K562 (cell line): ENCODE data around the gene DCUN1D3. TPM values are rescaled to one million over a fixed set of nuclear protein-coding genes. Genes with fewer than 3 reads are reported as not detected.

Source experiments
- EHMT2 ChIP-seq: fragments of 450-650 bp; IDR thresholded peaks from 2 replicates; pipeline ENCODE4 v1.6.1; 2018; ENCODE audit warnings: antibody characterized with exemption
- ESRRA ChIP-seq: fragments of 450-650 bp; IDR thresholded peaks from 2 replicates; pipeline ENCODE4 v1.6.1; 2014; ENCODE audit warnings: low read depth, mild to moderate bottlenecking, moderate library complexity, borderline replicate concordance
- GATAD2A ChIP-seq: fragments of 450-650 bp; IDR thresholded peaks from 2 replicates; pipeline ENCODE4 v1.6.1; 2017
- KLF13 ChIP-seq: fragments of 450-650 bp; IDR thresholded peaks from 2 replicates; pipeline ENCODE4 v1.6.1; 2016; ENCODE audit warnings: missing genetic modification characterization, low read depth, mild to moderate bottlenecking, missing compliant biosample characterization, moderate library complexity, borderline replicate concordance
- KLF6 ChIP-seq: fragments of 250-450 bp; sonication (Bioruptor Pico); IDR thresholded peaks from 2 replicates; pipeline ENCODE4 v1.4.0; 2020; ENCODE audit warnings: mild to moderate bottlenecking, moderate library complexity, borderline replicate concordance
- NFXL1 ChIP-seq: fragments of 450-650 bp; formaldehyde crosslinking; IDR thresholded peaks from 2 replicates; pipeline ENCODE4 v1.4.0; 2021; ENCODE audit warnings: mild to moderate bottlenecking
- SMC3 ChIP-seq: conservative IDR thresholded peaks from 2 replicates; pipeline ENCODE4 v1.6.1; 2011; ENCODE audit warnings: low read depth, low read length, improper control_type of control experiment; ENCODE audit not compliant: insufficient read depth
- SOX6 ChIP-seq: fragments of 450-650 bp; IDR thresholded peaks from 2 replicates; pipeline ENCODE4 v1.6.1; 2014; ENCODE audit warnings: mild to moderate bottlenecking
- ZNF408 ChIP-seq: fragments of 250-450 bp; sonication (Bioruptor Pico); IDR thresholded peaks from 2 replicates; pipeline ENCODE4 v1.4.0; 2020; ENCODE audit warnings: low read depth, mild to moderate bottlenecking, moderate library complexity
- ZNF561 ChIP-seq: fragments of 450-650 bp; formaldehyde crosslinking; conservative IDR thresholded peaks from 2 replicates; pipeline ENCODE4 v1.4.0; 2020; ENCODE audit warnings: mild to moderate bottlenecking, moderate library complexity
- ZNF583 ChIP-seq: fragments of 250-450 bp; sonication (Bioruptor Pico); IDR thresholded peaks from 2 replicates; pipeline ENCODE4 v1.4.0; 2020
- ZNF586 ChIP-seq: fragments of 450-650 bp; formaldehyde crosslinking; conservative IDR thresholded peaks from 2 replicates; pipeline ENCODE4 v1.4.0; 2020; ENCODE audit warnings: mild to moderate bottlenecking, moderate library complexity
- polyA plus RNA-seq, 8 experiments: library from polyadenylated mRNA; depleted of rRNA in 4 of 8; stranded (reverse) in 5 of 8; unstranded in 3 of 8; fragments of >200 nt; fragmentation: Nextera tagmentation in 2 of 8; fragmentation: Illumina TruSeq in 1 of 8; extraction: Ambion mirVana in 2 of 8; extraction: Trizol in 1 of 8; gene quantifications; 2 replicates each; pipeline versions ENCODE4 v1.2.1 to v1.2.3, GENCODE V29; 2011 to 2014; ENCODE audit warnings: inconsistent platforms in 1 of 8, missing spikeins in 1 of 8
- total RNA-seq, 7 experiments: library from RNA; depleted of rRNA in 6 of 7; stranded (reverse); fragments of >200 nt in 6 of 7; fragmentation: Illumina TruSeq in 2 of 7; extraction: Trizol in 2 of 7; gene quantifications; 2 replicates each; pipeline versions ENCODE4 v1.2.1 to v1.2.3, GENCODE V29; 2011 to 2021; ENCODE audit warnings: low replicate concordance in 1 of 7
- TF ChIP-seq, protein P1 (sequence below): fragments of 250-450 bp; sonication (Bioruptor Pico); IDR thresholded peaks from 2 replicates; pipeline ENCODE4 v1.4.0; 2020
- TF ChIP-seq, protein P2 (sequence below): fragments of 250-450 bp; sonication (Bioruptor Pico); IDR thresholded peaks from 2 replicates; pipeline ENCODE4 v1.8.0; 2022; ENCODE audit warnings: inconsistent platforms
- TF ChIP-seq, protein P3 (sequence below): sonication (generic); formaldehyde crosslinking; IDR thresholded peaks from 2 replicates; pipeline ENCODE4 v1.8.0; 2022; ENCODE audit warnings: missing genetic modification reagents, mild to moderate bottlenecking, borderline replicate concordance
- TF ChIP-seq, protein P4 (sequence below), 2 experiments: fragments of 450-650 bp; IDR thresholded peaks; 2 replicates each; pipeline ENCODE4 v1.6.1; 2018; ENCODE audit warnings: mild to moderate bottlenecking in 2 of 2, low read depth in 1 of 2; ENCODE audit not compliant: partially characterized antibody in 2 of 2
- TF ChIP-seq, protein P5 (sequence below): fragments of 200-800 bp; sonication (Bioruptor generic); IDR thresholded peaks from 2 replicates; pipeline ENCODE4 v1.6.1; 2017; ENCODE audit warnings: missing genetic modification characterization, missing compliant biosample characterization

Gene DCUN1D3
- total and polyA plus RNA-seq, 9 of the 15 experiments (the other 6 are each of a cell fraction or from before 2014, with no cell fraction given), result 1.0 to 4.7 (median 2.2) TPM

DNA sequence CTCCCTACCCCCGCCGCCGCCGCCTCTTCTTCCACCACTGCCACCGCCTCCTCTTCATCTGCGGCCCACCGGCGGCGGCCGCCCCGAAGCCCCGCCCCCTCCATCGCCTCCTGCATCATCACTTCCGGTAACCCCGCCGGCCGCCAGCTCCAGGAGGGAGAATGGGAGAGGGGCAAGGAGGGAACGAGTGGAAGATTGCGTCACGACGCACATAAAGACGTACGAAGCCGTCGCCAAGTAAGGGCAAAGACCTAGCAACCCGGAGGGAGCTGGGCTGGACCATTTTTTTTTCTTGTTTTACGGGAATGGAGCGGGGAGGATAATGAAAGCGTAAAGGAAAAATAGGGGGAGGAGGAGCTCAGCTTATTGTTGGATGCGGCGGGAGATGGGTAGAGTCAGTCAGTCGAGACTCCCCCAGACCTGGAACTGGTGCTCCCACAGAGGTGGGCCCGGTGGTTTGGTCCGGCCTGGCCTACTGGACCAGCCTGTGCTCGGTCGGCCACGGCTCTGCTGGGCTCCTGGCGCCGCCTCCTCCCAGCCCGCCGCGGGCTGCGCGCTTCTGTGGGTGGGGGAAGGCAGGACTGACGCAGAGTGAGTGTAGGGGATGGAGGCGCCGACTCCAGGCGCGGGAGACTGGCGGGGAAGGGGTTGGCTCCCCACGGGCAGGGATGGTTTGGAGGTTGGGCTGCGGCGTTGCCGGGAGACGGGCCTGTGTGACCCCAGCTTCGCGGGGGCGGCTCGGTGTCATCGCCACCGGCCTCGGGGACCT, at the start of gene DCUN1D3, which contains the start of gene LYRM1 (continued):
- TF ChIP-seq, protein P1, sequence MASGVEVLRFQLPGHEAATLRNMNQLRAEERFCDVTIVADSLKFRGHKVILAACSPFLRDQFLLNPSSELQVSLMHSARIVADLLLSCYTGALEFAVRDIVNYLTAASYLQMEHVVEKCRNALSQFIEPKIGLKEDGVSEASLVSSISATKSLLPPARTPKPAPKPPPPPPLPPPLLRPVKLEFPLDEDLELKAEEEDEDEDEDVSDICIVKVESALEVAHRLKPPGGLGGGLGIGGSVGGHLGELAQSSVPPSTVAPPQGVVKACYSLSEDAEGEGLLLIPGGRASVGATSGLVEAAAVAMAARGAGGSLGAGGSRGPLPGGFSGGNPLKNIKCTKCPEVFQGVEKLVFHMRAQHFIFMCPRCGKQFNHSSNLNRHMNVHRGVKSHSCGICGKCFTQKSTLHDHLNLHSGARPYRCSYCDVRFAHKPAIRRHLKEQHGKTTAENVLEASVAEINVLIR, result peak; percentile 75
- TF ChIP-seq SMC3 (no peak), GATAD2A (0 out of 2 replicates have a peak, but pooled peaks have one; percentile 22), ZNF586 (CRISPR knock-in tag) (no peak), KLF13 (tag) (no peak), KLF6 (no peak), ZNF561 (CRISPR knock-in tag) (no peak), ESRRA (peak; percentile 20; the same call in 1 of the 2 replicates), SOX6 (peak; percentile 15; the same call in 1 of the 2 replicates), ZNF408 (CRISPR knock-in tag) (no peak), NFXL1 (CRISPR knock-in tag) (no peak), EHMT2 (no peak), ZNF583 (CRISPR knock-in tag) (no peak)
- TF ChIP-seq, protein P2, sequence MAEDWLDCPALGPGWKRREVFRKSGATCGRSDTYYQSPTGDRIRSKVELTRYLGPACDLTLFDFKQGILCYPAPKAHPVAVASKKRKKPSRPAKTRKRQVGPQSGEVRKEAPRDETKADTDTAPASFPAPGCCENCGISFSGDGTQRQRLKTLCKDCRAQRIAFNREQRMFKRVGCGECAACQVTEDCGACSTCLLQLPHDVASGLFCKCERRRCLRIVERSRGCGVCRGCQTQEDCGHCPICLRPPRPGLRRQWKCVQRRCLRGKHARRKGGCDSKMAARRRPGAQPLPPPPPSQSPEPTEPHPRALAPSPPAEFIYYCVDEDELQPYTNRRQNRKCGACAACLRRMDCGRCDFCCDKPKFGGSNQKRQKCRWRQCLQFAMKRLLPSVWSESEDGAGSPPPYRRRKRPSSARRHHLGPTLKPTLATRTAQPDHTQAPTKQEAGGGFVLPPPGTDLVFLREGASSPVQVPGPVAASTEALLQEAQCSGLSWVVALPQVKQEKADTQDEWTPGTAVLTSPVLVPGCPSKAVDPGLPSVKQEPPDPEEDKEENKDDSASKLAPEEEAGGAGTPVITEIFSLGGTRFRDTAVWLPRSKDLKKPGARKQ, result no peak
- TF ChIP-seq, protein P3, sequence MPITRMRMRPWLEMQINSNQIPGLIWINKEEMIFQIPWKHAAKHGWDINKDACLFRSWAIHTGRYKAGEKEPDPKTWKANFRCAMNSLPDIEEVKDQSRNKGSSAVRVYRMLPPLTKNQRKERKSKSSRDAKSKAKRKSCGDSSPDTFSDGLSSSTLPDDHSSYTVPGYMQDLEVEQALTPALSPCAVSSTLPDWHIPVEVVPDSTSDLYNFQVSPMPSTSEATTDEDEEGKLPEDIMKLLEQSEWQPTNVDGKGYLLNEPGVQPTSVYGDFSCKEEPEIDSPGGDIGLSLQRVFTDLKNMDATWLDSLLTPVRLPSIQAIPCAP, result no peak
- TF ChIP-seq, protein P4, sequence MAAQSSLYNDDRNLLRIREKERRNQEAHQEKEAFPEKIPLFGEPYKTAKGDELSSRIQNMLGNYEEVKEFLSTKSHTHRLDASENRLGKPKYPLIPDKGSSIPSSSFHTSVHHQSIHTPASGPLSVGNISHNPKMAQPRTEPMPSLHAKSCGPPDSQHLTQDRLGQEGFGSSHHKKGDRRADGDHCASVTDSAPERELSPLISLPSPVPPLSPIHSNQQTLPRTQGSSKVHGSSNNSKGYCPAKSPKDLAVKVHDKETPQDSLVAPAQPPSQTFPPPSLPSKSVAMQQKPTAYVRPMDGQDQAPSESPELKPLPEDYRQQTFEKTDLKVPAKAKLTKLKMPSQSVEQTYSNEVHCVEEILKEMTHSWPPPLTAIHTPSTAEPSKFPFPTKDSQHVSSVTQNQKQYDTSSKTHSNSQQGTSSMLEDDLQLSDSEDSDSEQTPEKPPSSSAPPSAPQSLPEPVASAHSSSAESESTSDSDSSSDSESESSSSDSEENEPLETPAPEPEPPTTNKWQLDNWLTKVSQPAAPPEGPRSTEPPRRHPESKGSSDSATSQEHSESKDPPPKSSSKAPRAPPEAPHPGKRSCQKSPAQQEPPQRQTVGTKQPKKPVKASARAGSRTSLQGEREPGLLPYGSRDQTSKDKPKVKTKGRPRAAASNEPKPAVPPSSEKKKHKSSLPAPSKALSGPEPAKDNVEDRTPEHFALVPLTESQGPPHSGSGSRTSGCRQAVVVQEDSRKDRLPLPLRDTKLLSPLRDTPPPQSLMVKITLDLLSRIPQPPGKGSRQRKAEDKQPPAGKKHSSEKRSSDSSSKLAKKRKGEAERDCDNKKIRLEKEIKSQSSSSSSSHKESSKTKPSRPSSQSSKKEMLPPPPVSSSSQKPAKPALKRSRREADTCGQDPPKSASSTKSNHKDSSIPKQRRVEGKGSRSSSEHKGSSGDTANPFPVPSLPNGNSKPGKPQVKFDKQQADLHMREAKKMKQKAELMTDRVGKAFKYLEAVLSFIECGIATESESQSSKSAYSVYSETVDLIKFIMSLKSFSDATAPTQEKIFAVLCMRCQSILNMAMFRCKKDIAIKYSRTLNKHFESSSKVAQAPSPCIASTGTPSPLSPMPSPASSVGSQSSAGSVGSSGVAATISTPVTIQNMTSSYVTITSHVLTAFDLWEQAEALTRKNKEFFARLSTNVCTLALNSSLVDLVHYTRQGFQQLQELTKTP (IDR thresholded peaks at IDR 0.05; ENCODE audit: low read depth in 1 of 2, partially characterized antibody in 2 of 2), result no peak
- TF ChIP-seq, protein P5, sequence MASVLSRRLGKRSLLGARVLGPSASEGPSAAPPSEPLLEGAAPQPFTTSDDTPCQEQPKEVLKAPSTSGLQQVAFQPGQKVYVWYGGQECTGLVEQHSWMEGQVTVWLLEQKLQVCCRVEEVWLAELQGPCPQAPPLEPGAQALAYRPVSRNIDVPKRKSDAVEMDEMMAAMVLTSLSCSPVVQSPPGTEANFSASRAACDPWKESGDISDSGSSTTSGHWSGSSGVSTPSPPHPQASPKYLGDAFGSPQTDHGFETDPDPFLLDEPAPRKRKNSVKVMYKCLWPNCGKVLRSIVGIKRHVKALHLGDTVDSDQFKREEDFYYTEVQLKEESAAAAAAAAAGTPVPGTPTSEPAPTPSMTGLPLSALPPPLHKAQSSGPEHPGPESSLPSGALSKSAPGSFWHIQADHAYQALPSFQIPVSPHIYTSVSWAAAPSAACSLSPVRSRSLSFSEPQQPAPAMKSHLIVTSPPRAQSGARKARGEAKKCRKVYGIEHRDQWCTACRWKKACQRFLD, result peak; percentile 63
